ENCODE results near the gene IGSF21. TPM values are rescaled to one million over a fixed set of nuclear protein-coding genes. Genes with fewer than 3 reads are reported as not detected.

Gene IGSF21
- total and polyA plus RNA-seq, 2 donors (not counting 3 experiments of a cell fraction or from before 2014, with no cell fraction given) = not detected

- no peak for TF ChIP-seq CTCF (IDR thresholded peaks at IDR 0.05; ENCODE audit: extremely low read depth in 1 of 2, insufficient read depth in 1 of 2, low read depth in 1 of 2, low read length in 2 of 2)
- no peak for TF ChIP-seq FOS (IDR thresholded peaks at IDR 0.05; ENCODE audit: borderline replicate concordance, insufficient read depth, low read length)
- H3K79me2 ChIP-seq (ENCODE audit: control insufficient read depth, insufficient read depth, low read length) = no peaks in the 10 kb centered on the region
- H3K9me3 ChIP-seq (replicated peaks; ENCODE audit: control insufficient read depth, insufficient read depth, low read length) = peaks cover 3% of the 10 kb centered on the region
- BruUV-seq (replicated peaks) = no TSS peak
- H3K4me3 ChIP-seq (replicated peaks in 1 of 3; ENCODE audit: insufficient read depth in 1 of 3, low read depth in 1 of 3, low read length in 3 of 3) = no peak overlapping the region
- no peak overlapping the region for H3K4me2 ChIP-seq (ENCODE audit: insufficient read depth, low read length)
- intact Hi-C loops (cut with micrococcal nuclease) (no loop called here), dilution Hi-C loops (cut with MboI; ENCODE audit: extremely low pct_ligation_motif_present, low sequenced_read_pairs) (no loop called here)
- FAIRE-seq (no peak), DNase-seq (ENCODE audit: low read depth, low spot score) (no peak)
- no peak overlapping the region for H3K27ac ChIP-seq (ENCODE audit: insufficient read depth, low read depth, low read length)
- POLR2A ChIA-PET = no interaction called here
- CTCF ChIA-PET = no interaction called here
- H3K4me1 ChIP-seq (ENCODE audit: control insufficient read depth, extremely low read depth, insufficient read depth, low read length) = no peaks in the 10 kb centered on the region
- no peaks in the 10 kb centered on the region for H3K9me1 ChIP-seq (replicated peaks; ENCODE audit: control insufficient read depth, extremely low read depth, insufficient read depth, low read length)
- H3K36me3 ChIP-seq (ENCODE audit: control insufficient read depth in 2 of 2, extremely low read depth in 1 of 2, insufficient read depth in 2 of 2, low read length in 2 of 2) = no peaks in the 10 kb centered on the region
- no peak overlapping the region for H3K9ac ChIP-seq (replicated peaks; ENCODE audit: extremely low read depth, insufficient read depth, low read length)
- H4K20me1 ChIP-seq (replicated peaks; ENCODE audit: control insufficient read depth, extremely low read depth, insufficient read depth, low read length) = no peaks in the 10 kb centered on the region
- H2AFZ ChIP-seq (ENCODE audit: low read depth, low read length) = no peak overlapping the region
- no peaks in the 10 kb centered on the region for H3K27me3 ChIP-seq (ENCODE audit: control insufficient read depth in 2 of 2, insufficient read depth in 2 of 2, low read length in 2 of 2)
Observed at GRCh38 chr1:18357622-18358230, 250.1 kb downstream of the IGSF21 start.

- CTCF ChIA-PET = no interaction called here
- POLR2A ChIA-PET = no interaction called here
Observed at GRCh38 chr1:18358600-18358999, 251.0 kb downstream of the IGSF21 start.

More at GRCh38 chr1:18358600-18358999, 251.0 kb downstream of the IGSF21 start:
- dilution Hi-C loops (cut with MboI; ENCODE audit: extremely low pct_ligation_motif_present, low sequenced_read_pairs) (no loop called here), intact Hi-C loops (cut with micrococcal nuclease) (no loop called here)
- no peaks in the 10 kb centered on the region for H3K9me1 ChIP-seq (replicated peaks; ENCODE audit: control insufficient read depth, extremely low read depth, insufficient read depth, low read length)
- TF ChIP-seq FOS (IDR thresholded peaks at IDR 0.05; ENCODE audit: borderline replicate concordance, insufficient read depth, low read length) (no peak), GATA2 (IDR thresholded peaks at IDR 0.05; ENCODE audit: insufficient read depth, insufficient read length, low read depth, low read length) (no peak), EZH2 (IDR thresholded peaks at IDR 0.05; ENCODE audit: borderline replicate concordance, low read depth, low read length, severe bottlenecking) (no peak), MAX (IDR thresholded peaks at IDR 0.05; ENCODE audit: insufficient read depth, insufficient read length) (no peak), POLR2A (IDR thresholded peaks at IDR 0.05; ENCODE audit: low read depth, low read length) (no peak), CTCF (IDR thresholded peaks at IDR 0.05; ENCODE audit: extremely low read depth in 1 of 2, insufficient read depth in 1 of 2, low read depth in 1 of 2, low read length in 2 of 2) (no peak), POLR2AphosphoS5 (IDR thresholded peaks at IDR 0.05; ENCODE audit: insufficient read depth, low read depth, low read length) (no peak), MYC (IDR thresholded peaks at IDR 0.05; ENCODE audit: low read depth, low read length) (no peak), JUN (IDR thresholded peaks at IDR 0.05; ENCODE audit: borderline replicate concordance, insufficient read depth, insufficient read length, low read depth) (no peak)
- H3K27ac ChIP-seq (ENCODE audit: insufficient read depth, low read depth, low read length) = no peak overlapping the region
- H3K9me3 ChIP-seq (replicated peaks; ENCODE audit: control insufficient read depth, insufficient read depth, low read length) = peaks cover 3% of the 10 kb centered on the region
- no peak overlapping the region for H2AFZ ChIP-seq (ENCODE audit: low read depth, low read length)
- no peaks in the 10 kb centered on the region for H4K20me1 ChIP-seq (replicated peaks; ENCODE audit: control insufficient read depth, extremely low read depth, insufficient read depth, low read length)
- no peak for DNase-seq (ENCODE audit: low read depth, low spot score)
- no peaks in the 10 kb centered on the region for H3K27me3 ChIP-seq (ENCODE audit: control insufficient read depth in 2 of 2, insufficient read depth in 2 of 2, low read length in 2 of 2)
- H3K79me2 ChIP-seq (ENCODE audit: control insufficient read depth, insufficient read depth, low read length) = no peaks in the 10 kb centered on the region
- no peak overlapping the region for H3K9ac ChIP-seq (replicated peaks; ENCODE audit: extremely low read depth, insufficient read depth, low read length)
- BruUV-seq (replicated peaks) = no TSS peak
- no peak overlapping the region for H3K4me2 ChIP-seq (ENCODE audit: insufficient read depth, low read length)
- no peaks in the 10 kb centered on the region for H3K4me1 ChIP-seq (ENCODE audit: control insufficient read depth, extremely low read depth, insufficient read depth, low read length)
- no peak overlapping the region for H3K4me3 ChIP-seq (replicated peaks in 1 of 3; ENCODE audit: insufficient read depth in 1 of 3, low read depth in 1 of 3, low read length in 3 of 3)
- no peak for FAIRE-seq
- no peaks in the 10 kb centered on the region for H3K36me3 ChIP-seq (ENCODE audit: control insufficient read depth in 2 of 2, extremely low read depth in 1 of 2, insufficient read depth in 2 of 2, low read length in 2 of 2)
